Measurements from ENCODE around the gene RASA3. TPM values are rescaled to one million over a fixed set of nuclear protein-coding genes. Genes with fewer than 3 reads are reported as not detected.

RASA3 gene
- total and polyA plus RNA-seq, 2 donors (not counting 3 experiments of a cell fraction or from before 2014, with no cell fraction given): 26.5 to 53.8 TPM

- H2AFZ ChIP-seq (ENCODE audit: low read depth, low read length): no peak overlapping the region
These were observed 200.5 kb downstream of the RASA3 start for GRCh38 chr13:113931841-113932459.

More at GRCh38 chr13:113931841-113932459, 200.5 kb downstream of the RASA3 start:
- H3K79me2 ChIP-seq (ENCODE audit: control insufficient read depth, insufficient read depth, low read length): no peaks in the 10 kb centered on the region
- intact Hi-C loops (cut with micrococcal nuclease): no loop called here
- peaks cover 0 to 5% of the 10 kb centered on the region in 2 experiments for H3K27me3 ChIP-seq (ENCODE audit: control insufficient read depth in 2 of 2, insufficient read depth in 2 of 2, low read length in 2 of 2)
- H3K4me3 ChIP-seq (replicated peaks in 1 of 3; ENCODE audit: insufficient read depth in 1 of 3, low read depth in 1 of 3, low read length in 3 of 3): no peak overlapping the region
- H3K27ac ChIP-seq (ENCODE audit: insufficient read depth, low read depth, low read length): no peak overlapping the region
- dilution Hi-C loops (cut with MboI; ENCODE audit: extremely low pct_ligation_motif_present, low sequenced_read_pairs): no loop called here
- CTCF ChIA-PET: interaction anchor here (0.8 kb wide), 1 partner anchor 28 kb away, joined by 3 read pairs; no protein-coding TSS in a partner anchor
- H3K9me1 ChIP-seq (replicated peaks; ENCODE audit: control insufficient read depth, extremely low read depth, insufficient read depth, low read length): no peaks in the 10 kb centered on the region
- H3K4me1 ChIP-seq (ENCODE audit: control insufficient read depth, extremely low read depth, insufficient read depth, low read length): no peaks in the 10 kb centered on the region
- DNase-seq (ENCODE audit: low read depth, low spot score): no peak
- H4K20me1 ChIP-seq (replicated peaks; ENCODE audit: control insufficient read depth, extremely low read depth, insufficient read depth, low read length): no peaks in the 10 kb centered on the region
- H3K9ac ChIP-seq (replicated peaks; ENCODE audit: extremely low read depth, insufficient read depth, low read length): no peak overlapping the region
- no peak overlapping the region for H3K4me2 ChIP-seq (ENCODE audit: insufficient read depth, low read length)
- no peaks in the 10 kb centered on the region for H3K9me3 ChIP-seq (replicated peaks; ENCODE audit: control insufficient read depth, insufficient read depth, low read length)
- no peaks in the 10 kb centered on the region for H3K36me3 ChIP-seq (ENCODE audit: control insufficient read depth in 2 of 2, extremely low read depth in 1 of 2, insufficient read depth in 2 of 2, low read length in 2 of 2)
- no TSS peak for BruUV-seq (replicated peaks)
- FAIRE-seq: no peak
- POLR2A ChIA-PET: no interaction called here
- TF ChIP-seq JUN (IDR thresholded peaks at IDR 0.05; ENCODE audit: borderline replicate concordance, insufficient read depth, insufficient read length, low read depth): no peak
- no peak for TF ChIP-seq POLR2AphosphoS5 (IDR thresholded peaks at IDR 0.05; ENCODE audit: insufficient read depth, low read depth, low read length)
- TF ChIP-seq GATA2 (IDR thresholded peaks at IDR 0.05; ENCODE audit: insufficient read depth, insufficient read length, low read depth, low read length): no peak
- TF ChIP-seq MAX (IDR thresholded peaks at IDR 0.05; ENCODE audit: insufficient read depth, insufficient read length): no peak
- no peak for TF ChIP-seq EZH2 (IDR thresholded peaks at IDR 0.05; ENCODE audit: borderline replicate concordance, low read depth, low read length, severe bottlenecking)
- TF ChIP-seq MYC (IDR thresholded peaks at IDR 0.05; ENCODE audit: low read depth, low read length): no peak
- TF ChIP-seq, protein P1, sequence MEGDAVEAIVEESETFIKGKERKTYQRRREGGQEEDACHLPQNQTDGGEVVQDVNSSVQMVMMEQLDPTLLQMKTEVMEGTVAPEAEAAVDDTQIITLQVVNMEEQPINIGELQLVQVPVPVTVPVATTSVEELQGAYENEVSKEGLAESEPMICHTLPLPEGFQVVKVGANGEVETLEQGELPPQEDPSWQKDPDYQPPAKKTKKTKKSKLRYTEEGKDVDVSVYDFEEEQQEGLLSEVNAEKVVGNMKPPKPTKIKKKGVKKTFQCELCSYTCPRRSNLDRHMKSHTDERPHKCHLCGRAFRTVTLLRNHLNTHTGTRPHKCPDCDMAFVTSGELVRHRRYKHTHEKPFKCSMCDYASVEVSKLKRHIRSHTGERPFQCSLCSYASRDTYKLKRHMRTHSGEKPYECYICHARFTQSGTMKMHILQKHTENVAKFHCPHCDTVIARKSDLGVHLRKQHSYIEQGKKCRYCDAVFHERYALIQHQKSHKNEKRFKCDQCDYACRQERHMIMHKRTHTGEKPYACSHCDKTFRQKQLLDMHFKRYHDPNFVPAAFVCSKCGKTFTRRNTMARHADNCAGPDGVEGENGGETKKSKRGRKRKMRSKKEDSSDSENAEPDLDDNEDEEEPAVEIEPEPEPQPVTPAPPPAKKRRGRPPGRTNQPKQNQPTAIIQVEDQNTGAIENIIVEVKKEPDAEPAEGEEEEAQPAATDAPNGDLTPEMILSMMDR (IDR thresholded peaks at IDR 0.05; ENCODE audit: extremely low read depth in 1 of 2, insufficient read depth in 1 of 2, low read depth in 1 of 2, low read length in 2 of 2): no peak
- TF ChIP-seq POLR2A (IDR thresholded peaks at IDR 0.05; ENCODE audit: low read depth, low read length): no peak
- TF ChIP-seq FOS (IDR thresholded peaks at IDR 0.05; ENCODE audit: borderline replicate concordance, insufficient read depth, low read length): no peak

All from endothelial cell of umbilical vein (primary cell).